Measurements from ENCODE around the gene SYS1. TPM values are rescaled to one million over a fixed set of nuclear protein-coding genes. Genes with fewer than 3 reads are reported as not detected.
A peak's percentile ranks its signal among the peaks of the same experiment; 100 is the strongest.

The SYS1 gene
- total RNA-seq, 1 experiment from 2014 or later: 32.3 TPM

DNA sequence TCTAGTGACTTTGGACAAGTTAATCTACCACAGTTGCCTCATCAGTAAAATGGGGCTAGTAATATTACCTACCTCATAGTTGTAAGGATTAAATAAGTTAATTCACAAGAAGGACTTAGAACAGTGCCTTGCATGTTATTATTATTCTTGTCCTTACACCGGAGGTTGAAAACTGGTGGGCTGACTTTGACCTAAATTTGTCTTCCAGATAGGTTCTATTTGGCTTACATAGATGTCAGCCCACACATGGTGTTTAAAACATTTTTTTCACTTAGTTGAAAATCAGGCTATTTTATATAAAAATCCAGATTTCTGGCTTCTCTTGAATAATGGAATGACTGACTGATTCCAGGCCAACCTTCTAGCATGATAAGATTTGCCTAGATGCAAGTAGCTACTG, 3.2 kb downstream of the SYS1 start:
- H3K4me3 ChIP-seq: no peak overlapping the region
- H3K36me3 ChIP-seq: peaks cover 47% of the 10 kb centered on the region
- no peaks in the 10 kb centered on the region for H3K9me3 ChIP-seq
- DNase-seq: no peak
- no peaks in the 10 kb centered on the region for H3K27me3 ChIP-seq

GRCh38 chr20:45366631-45367030, 3.7 kb downstream of the SYS1 start:
- H3K4me3 ChIP-seq: no peak overlapping the region
- H3K9me3 ChIP-seq: no peaks in the 10 kb centered on the region
- no peaks in the 10 kb centered on the region for H3K27me3 ChIP-seq
- H3K36me3 ChIP-seq: peaks cover 51% of the 10 kb centered on the region
- no peak for DNase-seq

GRCh38 chr20:45367126-45367525, 4.2 kb downstream of the SYS1 start:
- H3K9me3 ChIP-seq: no peaks in the 10 kb centered on the region
- H3K4me3 ChIP-seq: no peak overlapping the region
- no peak for DNase-seq
- peaks cover 51% of the 10 kb centered on the region for H3K36me3 ChIP-seq
- no peaks in the 10 kb centered on the region for H3K27me3 ChIP-seq

DNA sequence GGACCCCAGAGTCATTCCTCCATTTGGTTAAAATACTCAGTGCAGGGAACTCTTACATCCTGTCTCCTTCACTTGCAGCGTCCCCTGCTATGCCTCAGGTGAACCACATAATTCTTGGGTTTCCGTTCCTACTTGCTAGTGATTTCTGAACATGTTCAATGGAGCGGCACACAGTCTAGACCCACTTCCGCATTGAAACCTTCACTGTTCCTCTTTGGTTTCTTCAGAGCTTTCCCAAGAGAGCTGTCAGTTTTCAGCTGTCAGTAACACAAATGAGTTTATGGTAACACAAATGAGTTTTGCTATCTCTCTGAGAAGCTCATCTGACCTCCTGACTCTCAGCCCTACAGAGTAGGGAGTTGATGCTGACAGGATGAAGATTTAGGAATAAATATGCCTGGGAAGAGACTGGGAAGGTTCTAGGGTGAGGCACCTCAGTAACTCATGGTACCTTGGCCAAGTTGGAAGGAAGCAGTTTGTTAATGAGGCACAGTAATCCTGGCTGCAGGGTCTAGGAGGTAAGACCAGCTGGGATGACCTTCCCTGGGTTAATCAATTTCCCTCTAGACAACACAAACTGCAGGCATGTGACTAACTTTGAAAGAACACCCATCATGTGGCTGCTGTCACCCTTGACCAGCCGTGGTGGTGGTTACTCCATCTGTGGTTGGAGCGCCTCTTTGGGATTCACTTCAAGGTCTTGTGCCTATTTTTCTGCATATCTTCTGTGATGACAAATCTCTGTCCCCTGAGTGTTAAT, 5.4 kb downstream of the SYS1 start:
- H3K4me3 ChIP-seq: no peak overlapping the region
- no peaks in the 10 kb centered on the region for H3K27me3 ChIP-seq
- no peak for DNase-seq

GRCh38 chr20:45370571-45371160, 7.7 kb downstream of the SYS1 start:
- DNase-seq: no peak
- Histone ChIP-seq H3K4me3 (no peak overlapping the region), H3K36me3 (peaks cover 43% of the 10 kb centered on the region), H3K27me3 (no peaks in the 10 kb centered on the region), H3K9me3 (no peaks in the 10 kb centered on the region)

More for the DNA sequence above, 5.4 kb downstream of the SYS1 start:
- no peaks in the 10 kb centered on the region for H3K9me3 ChIP-seq
- peaks cover 49% of the 10 kb centered on the region for H3K36me3 ChIP-seq

DNA sequence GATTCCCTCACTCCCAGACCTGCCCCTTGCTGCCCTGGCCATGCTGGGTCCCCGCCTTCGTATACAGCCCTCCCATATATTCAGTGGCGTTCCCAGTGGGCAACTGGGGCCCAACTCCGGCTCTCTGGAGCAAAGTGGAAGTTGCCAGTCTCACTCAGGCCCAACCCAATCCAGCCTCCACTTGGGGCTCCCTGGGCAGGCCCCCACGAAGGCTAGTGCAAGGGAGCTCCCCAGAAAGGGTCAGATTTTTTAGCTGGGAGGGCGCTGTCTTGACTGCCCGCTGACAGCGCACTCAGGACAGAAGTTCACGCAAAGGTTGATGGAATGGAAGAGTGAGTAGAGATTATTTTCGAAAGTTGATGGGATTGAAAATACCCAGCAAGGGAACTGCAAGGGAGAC, 9.3 kb downstream of the SYS1 start:
- Histone ChIP-seq H3K9me3 (no peaks in the 10 kb centered on the region), H3K4me3 (no peak overlapping the region), H3K36me3 (peaks cover 27% of the 10 kb centered on the region), H3K27me3 (no peaks in the 10 kb centered on the region)
- DNase-seq: no peak

DNA sequence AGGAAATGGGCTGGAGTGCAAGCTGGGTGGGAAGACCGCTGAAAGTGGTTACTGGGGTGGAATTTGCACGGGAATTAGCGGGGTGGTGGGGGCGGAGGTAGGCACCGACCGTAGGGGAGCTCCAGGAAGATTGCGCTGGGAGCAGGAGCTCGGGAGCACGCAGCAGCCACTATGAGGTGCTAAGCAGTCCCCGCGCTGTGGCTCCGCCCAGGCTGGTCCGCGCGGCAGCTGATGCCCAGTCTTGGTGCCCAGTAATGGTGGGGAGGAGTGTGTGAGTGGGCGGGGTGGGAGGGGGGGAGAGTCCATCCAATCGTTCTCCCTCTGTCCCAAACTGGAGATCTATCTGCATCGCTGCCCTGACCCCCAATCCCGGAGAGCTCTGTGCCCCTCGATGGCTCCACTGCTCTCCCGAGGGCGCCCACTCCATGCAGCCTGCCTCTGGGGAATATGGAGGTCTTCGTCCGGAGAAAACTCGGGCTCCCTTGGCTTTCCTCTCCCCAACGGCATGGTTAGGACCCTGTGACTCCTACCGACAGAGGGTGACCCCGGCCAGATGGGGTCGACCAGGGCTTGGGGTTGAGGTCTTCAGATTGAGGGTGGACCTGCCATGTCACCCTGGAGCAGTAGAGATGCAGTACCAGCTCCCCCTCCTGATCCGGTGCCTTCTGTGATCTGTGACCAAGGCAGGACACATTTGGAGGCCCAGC, 9.8 kb downstream of the SYS1 start:
- no peaks in the 10 kb centered on the region for H3K9me3 ChIP-seq
- H3K4me3 ChIP-seq: no peak overlapping the region
- no peak for DNase-seq
- peaks cover 21% of the 10 kb centered on the region for H3K36me3 ChIP-seq
- no peaks in the 10 kb centered on the region for H3K27me3 ChIP-seq

DNA sequence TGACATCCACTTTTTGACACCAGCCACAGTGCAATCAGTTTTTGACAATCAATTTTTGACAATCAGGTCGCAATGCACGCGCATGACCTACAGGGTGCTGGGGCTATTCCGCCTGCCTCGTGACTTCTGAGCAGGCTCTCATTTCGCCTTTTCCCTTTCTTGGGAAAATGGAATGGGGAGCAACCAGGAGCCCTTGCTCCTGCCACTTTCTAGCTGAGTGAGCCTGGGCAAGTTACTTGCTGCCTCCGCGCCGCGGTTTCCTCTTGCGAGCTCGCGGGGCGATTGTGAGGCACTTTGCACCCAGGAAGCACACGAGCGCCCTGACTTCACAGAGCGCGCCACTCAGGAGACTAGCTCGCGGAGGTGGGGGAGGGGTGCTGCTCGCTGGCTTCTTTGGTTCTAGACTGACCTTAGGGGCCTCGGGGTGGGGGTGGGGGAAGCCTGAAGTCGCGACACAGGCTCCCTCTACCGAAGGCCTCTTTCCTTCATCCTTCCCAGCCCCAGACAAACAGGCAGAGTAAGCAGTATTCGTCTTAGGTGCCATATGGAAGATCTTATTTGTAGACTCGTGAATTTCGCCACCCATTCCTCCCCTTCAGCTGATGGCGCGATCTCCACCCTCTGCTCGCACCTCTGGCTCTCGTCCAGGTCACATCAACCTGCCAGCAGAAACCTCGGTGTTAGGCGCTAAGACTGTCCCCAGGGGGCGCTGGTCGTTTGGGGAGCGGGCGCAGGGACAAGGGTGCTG, 10.6 kb downstream of the SYS1 start:
- H3K36me3 ChIP-seq: peaks cover 16% of the 10 kb centered on the region
- H3K9me3 ChIP-seq: no peaks in the 10 kb centered on the region
- peak; percentile 74 for DNase-seq
- no peak overlapping the region for H3K4me3 ChIP-seq
- no peaks in the 10 kb centered on the region for H3K27me3 ChIP-seq

DNA sequence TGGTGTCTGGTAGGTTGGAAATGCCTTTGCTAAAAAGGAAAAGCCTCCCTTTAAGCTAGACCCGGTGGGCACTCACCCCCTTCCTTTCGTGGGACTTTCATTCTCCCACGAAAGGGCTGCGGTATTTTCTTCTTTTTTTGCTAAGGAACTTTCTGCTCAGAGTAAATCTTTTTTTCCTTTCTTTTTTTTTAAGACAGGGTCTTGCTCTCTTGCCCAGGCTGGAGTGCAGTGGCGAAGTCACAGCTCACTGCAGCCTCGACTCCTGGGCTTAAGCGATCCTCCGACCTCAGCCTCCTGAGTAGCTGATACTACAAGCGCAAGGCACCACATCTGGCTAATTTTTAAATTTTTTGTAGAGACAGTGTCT, 11.1 kb downstream of the SYS1 start:
- no peaks in the 10 kb centered on the region for H3K27me3 ChIP-seq
- no peak overlapping the region for H3K4me3 ChIP-seq
- H3K9me3 ChIP-seq: no peaks in the 10 kb centered on the region
- no peak for DNase-seq
- peaks cover 14% of the 10 kb centered on the region for H3K36me3 ChIP-seq

- Histone ChIP-seq H3K9me3 (no peaks in the 10 kb centered on the region), H3K36me3 (peaks cover 14% of the 10 kb centered on the region), H3K4me3 (no peak overlapping the region), H3K27me3 (no peaks in the 10 kb centered on the region)
- no peak for DNase-seq
Measured at GRCh38 chr20:45374966-45375365, 12.0 kb downstream of the SYS1 start.

DNA sequence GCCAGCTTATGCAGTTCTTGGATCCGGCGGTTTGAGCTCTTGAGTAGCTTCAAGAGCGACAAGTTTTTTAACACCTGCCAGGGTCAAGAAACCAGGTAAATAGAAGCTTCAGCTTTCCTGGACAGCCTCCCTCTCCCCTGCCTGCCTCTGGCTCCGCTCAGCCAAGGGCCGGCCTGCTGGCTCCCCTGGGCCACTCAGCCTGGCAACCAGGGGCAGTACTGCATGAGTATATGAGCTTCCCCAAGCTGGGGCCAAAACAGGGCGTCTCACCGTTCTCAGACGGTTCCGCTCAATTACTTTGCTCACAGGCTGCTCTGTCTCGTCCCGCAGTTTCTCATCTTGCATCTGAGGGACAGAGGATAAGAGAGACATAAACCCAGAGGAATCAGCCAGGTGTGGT, 14.3 kb downstream of the SYS1 start:
- peaks cover 4% of the 10 kb centered on the region; the same call in 1 of the 2 replicates for H3K36me3 ChIP-seq
- no peak overlapping the region for H3K4me3 ChIP-seq
- no peaks in the 10 kb centered on the region for H3K27me3 ChIP-seq
- no peaks in the 10 kb centered on the region for H3K9me3 ChIP-seq
- DNase-seq: no peak

DNA sequence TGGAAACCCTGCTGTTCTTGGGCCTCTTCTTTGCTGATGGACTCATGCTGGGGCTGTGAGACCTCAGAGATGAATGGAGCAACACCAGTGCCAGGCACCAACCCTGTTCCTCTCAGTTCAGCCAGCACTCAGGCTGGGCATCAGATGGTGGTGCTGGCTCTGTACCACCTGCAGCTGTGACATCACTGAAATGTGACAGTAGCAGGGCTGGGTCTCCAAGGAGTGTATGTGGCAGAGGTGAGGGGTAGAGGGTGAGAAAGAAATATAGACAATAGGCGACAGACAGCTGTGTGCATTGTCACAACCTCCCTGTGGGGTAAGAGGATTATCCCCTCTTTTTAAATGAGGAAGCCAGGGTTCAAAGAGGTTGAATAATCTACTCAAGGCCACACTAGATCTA, 15.2 kb downstream of the SYS1 start, which contains the start of gene TP53TG5:
TP53TG5 (minus strand) TSS at position 135 of the 400 bp plus-strand sequence; CDS start at position 46, 89 bp downstream.
- Histone ChIP-seq H3K9me3 (no peaks in the 10 kb centered on the region), H3K36me3 (peaks cover 4% of the 10 kb centered on the region; the same call in 1 of the 2 replicates), H3K4me3 (no peak within 1 kb of the TSS), H3K27me3 (no peaks in the 10 kb centered on the region)
- DNase-seq: no peak

DNA sequence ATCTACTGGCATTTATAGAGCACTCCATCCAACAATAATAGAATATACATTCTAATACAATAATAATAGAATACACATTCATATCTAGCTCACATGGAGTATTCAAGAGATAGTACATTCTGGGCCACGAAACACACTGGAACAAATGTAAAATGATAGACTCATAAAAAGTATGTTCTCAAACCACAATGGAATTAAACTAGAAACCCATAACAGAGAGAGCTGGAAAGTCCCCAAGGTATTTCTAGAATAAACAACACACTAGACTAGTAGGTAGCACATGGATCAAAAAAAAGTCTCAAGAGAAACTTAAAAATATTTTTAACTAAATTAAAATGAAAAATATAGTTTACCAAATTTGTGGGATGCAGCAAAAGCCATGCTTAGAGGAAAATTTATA, 24.3 kb downstream of the SYS1 start:
- no peak for DNase-seq
- Histone ChIP-seq H3K4me3 (no peak overlapping the region), H3K27me3 (no peaks in the 10 kb centered on the region), H3K36me3 (no peaks in the 10 kb centered on the region; the same call in 1 of the 2 replicates), H3K9me3 (peaks cover 5% of the 10 kb centered on the region; the same call in 1 of the 2 replicates)

DNA sequence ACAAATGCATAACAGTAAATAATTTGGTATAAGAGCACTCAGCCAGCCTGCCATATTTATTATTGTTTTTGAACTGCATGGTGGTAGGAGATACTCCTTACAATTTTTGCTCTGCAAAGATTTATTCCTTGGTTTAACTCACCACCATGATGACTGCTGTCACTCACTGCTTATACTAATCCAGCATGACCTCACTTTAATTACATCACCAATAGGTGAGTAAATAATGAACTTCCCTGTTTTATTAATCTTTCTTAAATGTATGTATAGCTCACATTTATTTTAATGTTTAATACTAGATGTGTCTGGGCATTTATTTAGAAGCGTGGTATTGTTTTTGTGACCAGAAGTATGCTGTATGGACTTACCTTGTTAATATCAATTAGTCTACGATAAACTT, 28.0 kb downstream of the SYS1 start:
- H3K9me3 ChIP-seq: no peaks in the 10 kb centered on the region
- H3K4me3 ChIP-seq: no peak overlapping the region
- H3K36me3 ChIP-seq: no peaks in the 10 kb centered on the region; the same call in 1 of the 2 replicates
- DNase-seq: no peak
- H3K27me3 ChIP-seq: no peaks in the 10 kb centered on the region

GRCh38 chr20:45391559-45391958, 28.6 kb downstream of the SYS1 start:
- no peaks in the 10 kb centered on the region for H3K27me3 ChIP-seq
- no peaks in the 10 kb centered on the region; the same call in 1 of the 2 replicates for H3K36me3 ChIP-seq
- H3K9me3 ChIP-seq: no peaks in the 10 kb centered on the region
- no peak overlapping the region for H3K4me3 ChIP-seq
- DNase-seq: no peak

DNA sequence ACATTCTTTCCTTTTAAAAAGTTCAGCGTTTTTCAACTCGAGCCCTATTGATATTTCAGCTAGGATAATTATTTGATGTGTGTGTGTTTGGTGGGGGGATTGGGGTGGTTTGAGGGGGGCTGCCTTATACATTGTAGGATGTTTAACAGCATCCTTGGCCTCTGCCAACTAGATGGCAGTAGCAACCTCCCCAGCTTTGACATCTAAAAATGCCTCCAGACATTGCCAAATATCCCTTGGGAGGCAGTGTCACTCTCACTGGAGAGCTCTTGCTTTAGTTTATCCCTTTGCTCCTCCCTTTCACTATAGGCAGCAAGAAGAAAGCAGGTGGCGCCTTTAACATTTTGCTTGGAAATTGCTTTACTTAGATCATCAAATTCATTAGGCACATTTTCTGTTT, 29.8 kb downstream of the SYS1 start:
- no peaks in the 10 kb centered on the region for H3K9me3 ChIP-seq
- H3K36me3 ChIP-seq: no peaks in the 10 kb centered on the region; the same call in 1 of the 2 replicates
- H3K27me3 ChIP-seq: no peaks in the 10 kb centered on the region
- H3K4me3 ChIP-seq: no peak overlapping the region
- DNase-seq: no peak

Measured in MG63 (cell line).